ENCODE data around the gene LIPN. TPM values are rescaled to one million over a fixed set of nuclear protein-coding genes. Genes with fewer than 3 reads are reported as not detected.

Gene LIPN
- total and polyA plus RNA-seq, 4 donors = 0.34 to 2.6 (median 0.55) TPM; not detected in 1

DNA sequence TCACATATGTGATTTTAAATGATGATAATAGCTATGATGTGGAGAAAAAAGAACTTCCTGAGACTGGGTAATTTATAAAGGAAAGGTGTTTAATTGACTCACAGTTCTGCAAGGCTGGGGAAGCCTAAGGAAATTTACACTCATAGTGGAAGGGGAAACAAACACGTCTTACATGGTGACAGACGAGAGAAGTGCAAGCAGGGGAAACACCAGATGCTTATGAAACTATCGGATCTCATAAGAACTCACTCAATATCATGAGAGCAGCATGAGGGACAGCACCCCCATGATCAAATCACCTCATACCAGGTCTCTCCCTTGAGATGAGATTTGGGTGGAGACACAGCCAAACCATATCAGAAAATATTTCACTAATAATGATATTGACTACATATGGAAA, 4.1 kb upstream of the LIPN start:
- Histone ChIP-seq H3K4me1 (ENCODE audit: control insufficient read depth in 5 of 5, insufficient read depth in 5 of 5, low read length in 5 of 5) (no peaks in the 10 kb centered on the region), H3K9me3 (ENCODE audit: control insufficient read depth in 4 of 4, insufficient read depth in 3 of 4, low read length in 3 of 4) (no peaks in the 10 kb centered on the region), H3K9ac (ENCODE audit: insufficient read depth in 1 of 2, low read length in 2 of 2) (no peak overlapping the region), H3K36me3 (ENCODE audit: control insufficient read depth in 4 of 4, insufficient read depth in 4 of 4, low read length in 4 of 4) (no peaks in the 10 kb centered on the region), H3K4me3 (no peak overlapping the region), H3K27me3 (ENCODE audit: control insufficient read depth in 3 of 3, insufficient read depth in 3 of 3, low read length in 2 of 3) (no peaks in the 10 kb centered on the region), H3K27ac (ENCODE audit: low read depth in 1 of 2, low read length in 1 of 2) (no peak overlapping the region)
- ATAC-seq (ENCODE audit: insufficient read depth, low FRiP score) (no peak), DNase-seq (no peak)
- WGBS, 2 donors = 47 to 50% methylated on average over 3 of the region's 3 CpGs
- TF ChIP-seq, protein P1, sequence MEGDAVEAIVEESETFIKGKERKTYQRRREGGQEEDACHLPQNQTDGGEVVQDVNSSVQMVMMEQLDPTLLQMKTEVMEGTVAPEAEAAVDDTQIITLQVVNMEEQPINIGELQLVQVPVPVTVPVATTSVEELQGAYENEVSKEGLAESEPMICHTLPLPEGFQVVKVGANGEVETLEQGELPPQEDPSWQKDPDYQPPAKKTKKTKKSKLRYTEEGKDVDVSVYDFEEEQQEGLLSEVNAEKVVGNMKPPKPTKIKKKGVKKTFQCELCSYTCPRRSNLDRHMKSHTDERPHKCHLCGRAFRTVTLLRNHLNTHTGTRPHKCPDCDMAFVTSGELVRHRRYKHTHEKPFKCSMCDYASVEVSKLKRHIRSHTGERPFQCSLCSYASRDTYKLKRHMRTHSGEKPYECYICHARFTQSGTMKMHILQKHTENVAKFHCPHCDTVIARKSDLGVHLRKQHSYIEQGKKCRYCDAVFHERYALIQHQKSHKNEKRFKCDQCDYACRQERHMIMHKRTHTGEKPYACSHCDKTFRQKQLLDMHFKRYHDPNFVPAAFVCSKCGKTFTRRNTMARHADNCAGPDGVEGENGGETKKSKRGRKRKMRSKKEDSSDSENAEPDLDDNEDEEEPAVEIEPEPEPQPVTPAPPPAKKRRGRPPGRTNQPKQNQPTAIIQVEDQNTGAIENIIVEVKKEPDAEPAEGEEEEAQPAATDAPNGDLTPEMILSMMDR (IDR thresholded peaks at IDR 0.05; ENCODE audit: control extremely low read depth, extremely low read depth) = no peak

DNA sequence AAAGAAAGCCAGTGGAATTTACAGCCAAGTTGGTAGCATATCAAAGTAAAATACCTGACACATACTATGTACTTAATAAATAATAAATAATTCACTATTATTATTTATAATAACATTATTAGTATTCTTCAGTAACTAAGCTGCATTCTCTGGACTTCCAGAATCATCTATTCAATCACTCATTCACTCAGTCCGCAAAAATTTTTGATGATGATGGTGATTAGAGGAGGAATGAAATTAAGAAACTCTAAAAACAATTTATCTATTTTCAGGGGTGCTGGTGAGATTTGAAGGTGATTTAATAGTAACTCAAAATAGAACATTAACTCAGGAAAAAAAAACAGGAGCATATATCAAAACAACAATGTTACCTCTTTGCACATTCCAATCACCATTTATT, 3.2 kb upstream of the LIPN start:
- no peaks in the 10 kb centered on the region for H3K9me3 ChIP-seq (ENCODE audit: control insufficient read depth in 4 of 4, insufficient read depth in 3 of 4, low read length in 3 of 4)
- H3K9ac ChIP-seq (ENCODE audit: insufficient read depth in 1 of 2, low read length in 2 of 2) = no peak overlapping the region
- no peaks in the 10 kb centered on the region for H3K36me3 ChIP-seq (ENCODE audit: control insufficient read depth in 4 of 4, insufficient read depth in 4 of 4, low read length in 4 of 4)
- DNase-seq (no peak), ATAC-seq (ENCODE audit: insufficient read depth, low FRiP score) (no peak)
- H3K4me3 ChIP-seq = no peak overlapping the region
- TF ChIP-seq, protein P1 (IDR thresholded peaks at IDR 0.05; ENCODE audit: control extremely low read depth, extremely low read depth) = no peak
- H3K4me1 ChIP-seq (ENCODE audit: control insufficient read depth in 5 of 5, insufficient read depth in 5 of 5, low read length in 5 of 5) = no peaks in the 10 kb centered on the region
- H3K27ac ChIP-seq (ENCODE audit: low read depth in 1 of 2, low read length in 1 of 2) = no peak overlapping the region
- H3K27me3 ChIP-seq (ENCODE audit: control insufficient read depth in 3 of 3, insufficient read depth in 3 of 3, low read length in 2 of 3) = no peaks in the 10 kb centered on the region
- 0% methylated on average over 1 of the region's 1 CpG for WGBS, 2 donors

DNA sequence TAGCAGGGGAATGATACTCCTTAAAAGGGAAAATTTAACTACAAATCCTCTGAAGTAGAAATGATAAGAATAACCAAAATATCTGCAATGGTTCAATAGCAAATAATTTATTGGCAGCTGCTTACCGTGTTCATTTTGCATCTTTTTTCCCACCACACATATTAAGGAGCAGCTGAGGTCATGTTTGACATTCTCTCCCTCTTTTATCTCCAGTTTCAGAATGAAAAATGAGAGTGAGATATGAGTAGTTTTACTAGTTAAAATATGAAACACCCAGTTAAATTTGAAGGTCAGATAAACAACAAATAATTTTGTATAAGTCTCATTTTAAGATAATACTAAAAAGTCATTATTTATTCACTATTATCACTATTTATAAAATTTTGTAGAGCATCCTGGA, 3.1 kb downstream of the LIPN start:
- TF ChIP-seq, protein P1 (IDR thresholded peaks at IDR 0.05; ENCODE audit: control extremely low read depth, extremely low read depth) = no peak
- Histone ChIP-seq H3K9ac (ENCODE audit: insufficient read depth in 1 of 2, low read length in 2 of 2) (no peak overlapping the region), H3K36me3 (ENCODE audit: control insufficient read depth in 4 of 4, insufficient read depth in 4 of 4, low read length in 4 of 4) (no peaks in the 10 kb centered on the region), H3K4me1 (ENCODE audit: control insufficient read depth in 5 of 5, insufficient read depth in 5 of 5, low read length in 5 of 5) (peaks cover 0 to 3% (median 0%) of the 10 kb centered on the region in 5 donors), H3K27me3 (ENCODE audit: control insufficient read depth in 3 of 3, insufficient read depth in 3 of 3, low read length in 2 of 3) (no peaks in the 10 kb centered on the region), H3K4me3 (no peak overlapping the region), H3K27ac (ENCODE audit: low read depth in 1 of 2, low read length in 1 of 2) (no peak overlapping the region), H3K9me3 (ENCODE audit: control insufficient read depth in 4 of 4, insufficient read depth in 3 of 4, low read length in 3 of 4) (no peaks in the 10 kb centered on the region)
- DNase-seq (no peak), ATAC-seq (ENCODE audit: insufficient read depth, low FRiP score) (no peak)
- 61 to 91% methylated on average over 1 of the region's 1 CpG for WGBS, 2 donors

DNA sequence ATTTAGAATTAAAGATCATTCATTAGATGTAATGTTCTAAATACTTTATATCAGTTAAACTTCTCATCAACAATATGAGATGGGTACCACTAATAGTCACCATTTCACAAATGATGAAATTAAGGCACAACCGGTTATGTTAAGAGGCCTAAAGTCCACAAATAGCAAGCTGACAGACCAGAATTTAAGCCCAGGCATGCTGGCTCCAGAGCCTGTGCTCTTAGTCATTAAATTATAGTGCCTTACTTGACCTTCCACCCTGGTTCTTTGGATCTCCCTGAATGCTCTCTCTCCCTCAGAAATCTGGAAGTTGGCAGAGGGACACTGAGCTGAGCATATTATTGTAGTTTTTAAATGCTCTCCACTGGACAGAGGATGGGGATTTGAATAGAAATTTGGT, 3.6 kb downstream of the LIPN start:
- ATAC-seq (ENCODE audit: insufficient read depth, low FRiP score) (no peak), DNase-seq (peak in 1 of 3 donors; percentile 7)

More for the DNA sequence above, 3.6 kb downstream of the LIPN start:
- TF ChIP-seq, protein P1 (IDR thresholded peaks at IDR 0.05; ENCODE audit: control extremely low read depth, extremely low read depth) = no peak
- 58 to 76% methylated on average over 1 of the region's 1 CpG for WGBS, 2 donors
- no peak overlapping the region for H3K27ac ChIP-seq (ENCODE audit: low read depth in 1 of 2, low read length in 1 of 2)
- peaks cover 0 to 3% (median 0%) of the 10 kb centered on the region in 5 donors for H3K4me1 ChIP-seq (ENCODE audit: control insufficient read depth in 5 of 5, insufficient read depth in 5 of 5, low read length in 5 of 5)
- H3K9me3 ChIP-seq (ENCODE audit: control insufficient read depth in 4 of 4, insufficient read depth in 3 of 4, low read length in 3 of 4) = no peaks in the 10 kb centered on the region
- no peaks in the 10 kb centered on the region for H3K27me3 ChIP-seq (ENCODE audit: control insufficient read depth in 3 of 3, insufficient read depth in 3 of 3, low read length in 2 of 3)
- no peak overlapping the region for H3K4me3 ChIP-seq
- H3K36me3 ChIP-seq (ENCODE audit: control insufficient read depth in 4 of 4, insufficient read depth in 4 of 4, low read length in 4 of 4) = no peaks in the 10 kb centered on the region
- no peak overlapping the region for H3K9ac ChIP-seq (ENCODE audit: insufficient read depth in 1 of 2, low read length in 2 of 2)
